ENCODE measurements around the gene TERB1.
"Not testable (repeated sequence)": the region's sequence is repeated elsewhere in the genome, so short reads cannot be mapped to it uniquely, and the experiment has no call there.

Gene TERB1

DNA sequence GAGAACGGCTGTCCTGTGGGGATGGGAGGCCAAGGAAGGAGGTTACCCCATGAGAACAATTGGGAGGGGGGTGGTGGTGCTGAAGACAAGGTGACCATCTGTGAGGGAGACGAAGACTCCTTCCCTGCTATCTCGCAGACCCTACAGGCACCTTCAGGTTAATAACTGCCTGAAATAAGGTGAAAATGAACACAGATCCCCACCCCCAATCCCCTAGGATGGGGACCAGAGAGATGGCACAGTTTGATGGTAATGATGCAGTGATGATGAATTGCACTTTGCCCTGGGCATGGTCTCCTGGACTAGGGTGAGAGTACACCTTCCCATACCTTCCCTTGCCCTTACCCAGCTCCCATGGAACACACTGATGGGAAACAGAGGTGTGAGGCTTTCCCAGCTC is 30.8 kb upstream of the TERB1 start:
- DNase-seq, result no peak
- in situ Hi-C loops (cut with HindIII; ENCODE audit: low pct_ligation_motif_present, low pct_unique_long_range_greater_than_20kb, low sequenced_read_pairs), result no loop called here

DNA sequence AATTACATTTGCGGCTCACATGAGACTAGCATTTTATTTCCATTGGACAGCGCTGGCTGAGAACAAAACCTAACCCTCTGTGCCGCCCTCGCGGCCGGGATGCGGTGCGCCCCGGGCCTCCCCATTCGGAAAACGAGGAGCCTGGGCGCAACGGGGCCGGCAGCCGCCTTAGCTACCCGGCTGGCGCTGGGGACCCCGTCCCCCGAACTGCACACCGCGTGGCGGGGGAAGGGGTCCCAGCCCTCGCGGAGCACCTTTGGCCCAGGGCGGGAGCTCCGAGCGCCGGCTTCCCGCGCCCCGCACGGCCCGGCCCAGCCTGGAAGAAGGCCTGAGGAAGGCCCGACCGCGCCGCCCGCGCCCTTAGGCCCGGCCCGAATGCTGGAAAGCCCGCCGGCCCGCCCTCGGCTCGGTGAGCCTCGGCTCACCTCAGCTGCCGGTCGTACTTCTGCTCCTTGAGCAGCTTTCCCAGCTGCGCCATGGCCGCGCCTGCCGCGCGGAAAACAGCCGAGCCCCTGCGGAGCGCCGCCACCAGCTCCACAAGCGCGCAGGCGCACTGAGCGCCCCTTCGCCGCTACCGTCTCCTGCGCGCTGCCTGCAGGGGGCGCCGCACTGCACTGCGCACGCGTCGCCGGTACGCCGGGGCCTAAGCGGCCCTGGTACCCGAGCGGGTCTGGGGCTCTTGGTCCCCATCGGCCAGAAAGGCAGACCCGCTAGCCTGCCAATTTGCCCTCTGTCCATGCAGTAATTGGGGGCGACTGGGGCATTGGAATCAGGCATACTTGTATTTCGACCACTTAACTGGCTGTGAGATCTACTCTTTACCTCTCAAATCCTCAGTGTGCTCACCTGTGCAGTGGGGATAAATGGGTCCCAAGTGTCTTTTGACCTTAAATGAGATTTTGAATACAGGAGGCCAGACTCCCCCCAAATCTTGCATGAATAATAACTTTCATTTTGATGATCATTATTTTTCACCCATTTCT is 29.3 kb upstream of the TERB1 start, which contains the start of gene NAE1:
TSS of gene NAE1 (minus strand) at position 555 of the 983 bp plus-strand sequence. CDS start at position 478, 77 bp downstream.
- DNase-seq, result peak; percentile 93
- in situ Hi-C loops (cut with HindIII; ENCODE audit: low pct_ligation_motif_present, low pct_unique_long_range_greater_than_20kb, low sequenced_read_pairs), result no loop called here

DNA sequence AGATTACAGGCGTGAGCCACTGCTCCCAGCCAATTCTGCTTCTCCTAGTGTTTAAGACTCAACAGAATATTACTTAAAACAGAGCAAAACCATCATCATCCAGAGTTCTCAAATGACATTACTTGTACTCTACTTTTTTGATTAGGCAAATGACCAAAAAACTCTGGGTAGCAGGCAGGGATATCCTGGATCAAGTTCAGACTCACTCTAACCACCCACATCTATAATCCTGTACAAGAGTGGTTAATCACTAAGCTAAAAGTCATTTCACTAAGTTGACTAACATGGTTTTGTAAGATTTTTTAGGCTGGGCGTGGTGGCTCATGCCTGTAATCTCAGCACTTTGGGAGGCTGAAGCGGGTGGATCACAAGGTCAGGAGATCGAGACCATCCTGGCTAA is 22.6 kb upstream of the TERB1 start:
- in situ Hi-C loops (cut with HindIII; ENCODE audit: low pct_ligation_motif_present, low pct_unique_long_range_greater_than_20kb, low sequenced_read_pairs), result no loop called here
- no peak for DNase-seq

DNA sequence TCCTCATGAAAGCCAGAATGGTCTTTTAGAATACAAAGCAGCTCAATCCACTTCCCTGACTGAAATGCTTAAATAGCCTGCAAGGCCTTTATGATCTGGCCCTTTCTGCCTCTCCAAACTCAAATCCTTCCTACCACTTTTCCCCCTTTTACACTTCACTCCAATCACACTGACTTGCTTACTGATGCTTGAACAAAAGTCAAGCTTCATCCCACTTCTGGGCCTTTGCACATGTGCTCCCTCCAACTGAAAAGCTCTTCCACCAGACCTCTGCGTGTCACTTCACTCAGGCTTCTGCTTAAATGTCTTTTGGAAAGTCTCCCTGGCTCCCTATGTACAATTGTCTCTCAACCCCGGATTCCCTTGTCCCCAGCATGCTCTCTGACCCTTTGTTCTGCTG is 13.3 kb upstream of the TERB1 start:
- in situ Hi-C loops (cut with HindIII; ENCODE audit: low pct_ligation_motif_present, low pct_unique_long_range_greater_than_20kb, low sequenced_read_pairs), result no loop called here
- no peak for DNase-seq

DNA sequence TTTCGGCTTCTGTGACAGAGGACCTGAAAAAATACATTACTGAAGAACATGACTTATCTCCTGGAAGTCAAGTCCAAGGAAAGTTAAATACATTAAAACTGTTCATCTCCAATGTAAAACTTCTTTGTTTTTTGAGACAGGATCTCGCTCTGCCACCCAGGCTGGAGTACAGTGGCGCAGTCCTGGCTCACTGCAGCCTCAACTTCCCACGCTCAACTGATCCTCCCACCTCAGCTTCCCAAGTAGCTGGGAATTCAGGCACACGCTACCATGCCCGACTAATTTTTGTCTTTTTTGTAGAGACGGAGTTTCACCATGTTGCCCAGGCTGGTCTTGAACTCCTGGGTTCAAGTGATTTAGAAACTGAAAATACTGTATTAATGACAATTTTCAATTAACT is 9.7 kb upstream of the TERB1 start:
- in situ Hi-C loops (cut with HindIII; ENCODE audit: low pct_ligation_motif_present, low pct_unique_long_range_greater_than_20kb, low sequenced_read_pairs), result no loop called here
- no peak for DNase-seq

DNA sequence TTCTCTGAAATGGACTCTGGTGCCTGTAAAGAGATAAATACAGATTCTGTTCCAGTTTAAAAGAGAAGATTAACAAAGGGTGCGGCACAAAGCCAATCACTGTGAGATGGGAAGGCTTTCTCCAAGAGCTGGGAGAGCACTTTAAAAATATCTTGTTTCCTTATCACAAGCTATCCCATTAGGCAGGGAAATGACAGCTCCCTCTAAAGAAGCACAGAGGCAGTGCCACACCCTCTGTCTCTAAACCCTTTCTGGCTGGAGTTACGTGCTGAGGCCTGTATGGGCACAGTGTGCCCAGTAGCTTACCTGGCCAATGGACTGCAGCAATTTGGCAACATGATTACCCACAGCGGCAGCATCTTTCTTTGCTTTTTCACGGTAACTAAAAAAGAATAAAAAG is 9.0 kb upstream of the TERB1 start:
- DNase-seq, result no peak
- in situ Hi-C loops (cut with HindIII; ENCODE audit: low pct_ligation_motif_present, low pct_unique_long_range_greater_than_20kb, low sequenced_read_pairs), result no loop called here

DNA sequence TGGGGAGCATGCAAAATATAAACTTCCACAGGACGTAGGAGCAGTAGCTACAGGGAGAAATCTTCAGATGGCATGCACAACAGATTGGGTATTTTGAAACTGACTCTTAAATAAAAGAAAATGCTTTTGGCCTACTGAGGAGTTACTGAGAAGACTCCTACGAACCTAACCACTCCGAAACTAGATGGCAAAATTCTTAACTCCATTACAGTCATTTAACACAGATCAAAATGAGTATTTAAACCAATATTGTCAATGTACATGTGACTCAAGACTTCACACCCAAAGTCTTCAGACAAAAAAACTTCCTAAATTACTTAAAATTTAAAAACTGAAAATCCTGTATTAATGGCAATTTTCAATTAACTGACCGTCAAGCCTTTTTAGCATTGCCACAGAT is 8.4 kb upstream of the TERB1 start:
- in situ Hi-C loops (cut with HindIII; ENCODE audit: low pct_ligation_motif_present, low pct_unique_long_range_greater_than_20kb, low sequenced_read_pairs), result no loop called here
- no peak for DNase-seq

DNA sequence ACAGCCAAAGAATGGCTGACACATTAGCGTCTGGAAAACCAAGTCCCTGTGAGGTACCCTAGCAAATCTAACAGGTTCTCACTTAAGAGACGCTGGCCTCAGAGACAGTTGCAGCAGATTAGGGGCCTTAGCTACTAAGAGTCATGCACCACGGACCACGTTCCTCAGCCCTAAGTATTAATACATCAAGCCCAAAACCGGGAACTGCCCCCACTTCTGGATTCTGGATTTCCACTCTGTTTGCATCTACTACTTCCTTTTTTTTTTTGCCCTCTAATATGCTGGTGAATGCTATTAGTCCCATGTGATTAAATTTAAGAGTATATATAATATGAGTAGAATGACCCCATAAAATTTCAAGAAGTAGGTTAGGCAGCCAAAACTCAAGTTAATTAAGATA is 775 bp upstream of the TERB1 start:
- no peak for DNase-seq
- in situ Hi-C loops (cut with HindIII; ENCODE audit: low pct_ligation_motif_present, low pct_unique_long_range_greater_than_20kb, low sequenced_read_pairs), result no loop called here

DNA sequence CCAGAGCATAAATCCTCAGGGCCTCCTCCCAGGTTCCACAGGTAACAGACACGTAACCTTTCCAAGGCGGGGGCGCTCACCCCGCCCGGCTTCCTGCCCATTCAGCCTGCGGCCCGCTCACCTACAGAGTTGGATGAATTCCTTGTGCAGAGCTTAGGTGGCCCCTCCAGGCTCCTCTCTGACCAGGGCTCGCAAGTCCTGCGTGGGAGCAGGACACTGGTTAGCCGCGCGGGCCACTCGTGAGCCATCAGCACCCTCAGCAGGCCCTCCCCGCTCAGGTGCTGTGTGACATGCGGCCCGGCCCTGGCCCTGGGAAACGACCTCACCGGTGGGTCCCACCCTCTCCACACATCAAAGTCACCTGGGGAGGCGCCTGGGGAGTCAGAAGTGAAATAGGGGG is 528 bp downstream of the TERB1 start:
- DNase-seq, result no peak
- in situ Hi-C loops (cut with HindIII; ENCODE audit: low pct_ligation_motif_present, low pct_unique_long_range_greater_than_20kb, low sequenced_read_pairs), result no loop called here

DNA sequence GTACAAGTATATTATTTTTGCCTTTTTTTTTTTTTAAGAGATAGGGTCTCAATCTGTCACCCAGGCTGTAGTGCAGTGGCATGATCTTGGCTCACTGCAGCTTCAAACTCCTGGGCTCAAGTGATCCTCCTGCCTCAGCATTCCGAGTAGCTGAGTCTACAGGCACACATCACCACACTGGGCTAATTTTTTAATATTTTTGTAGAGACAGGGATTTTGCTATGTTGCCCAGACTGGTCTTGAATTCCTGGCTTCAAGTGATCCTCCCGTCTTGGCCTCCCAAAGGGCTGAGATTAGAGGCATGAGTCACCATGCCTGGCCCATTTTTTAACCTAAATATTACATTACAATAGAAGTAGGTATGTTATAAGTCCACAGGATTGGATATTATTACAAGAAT is 3.2 kb downstream of the TERB1 start:
- in situ Hi-C loops (cut with HindIII; ENCODE audit: low pct_ligation_motif_present, low pct_unique_long_range_greater_than_20kb, low sequenced_read_pairs), result no loop called here
- DNase-seq, result no peak

DNA sequence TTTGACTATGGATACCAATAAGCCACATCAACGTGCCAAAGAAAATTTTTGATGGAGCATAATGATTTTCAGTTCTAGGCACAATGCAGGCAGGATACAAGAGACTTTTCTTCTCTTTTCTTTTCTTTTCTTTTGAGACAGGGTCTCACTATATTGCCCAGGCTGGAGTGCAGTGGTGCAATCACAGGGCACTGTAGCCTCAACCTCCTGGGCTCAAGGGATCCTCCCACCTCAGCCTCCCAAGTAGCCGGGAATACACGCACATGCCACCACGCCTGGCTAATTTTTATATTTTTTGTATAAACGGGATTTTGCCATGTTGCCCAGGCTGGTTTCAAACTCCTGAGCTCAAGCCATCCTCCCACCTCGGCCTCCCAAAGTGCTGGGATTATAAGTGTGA is 7.4 kb downstream of the TERB1 start:
- DNase-seq; in situ Hi-C loops (cut with HindIII; ENCODE audit: low pct_ligation_motif_present, low pct_unique_long_range_greater_than_20kb, low sequenced_read_pairs): not testable (repeated sequence)

DNA sequence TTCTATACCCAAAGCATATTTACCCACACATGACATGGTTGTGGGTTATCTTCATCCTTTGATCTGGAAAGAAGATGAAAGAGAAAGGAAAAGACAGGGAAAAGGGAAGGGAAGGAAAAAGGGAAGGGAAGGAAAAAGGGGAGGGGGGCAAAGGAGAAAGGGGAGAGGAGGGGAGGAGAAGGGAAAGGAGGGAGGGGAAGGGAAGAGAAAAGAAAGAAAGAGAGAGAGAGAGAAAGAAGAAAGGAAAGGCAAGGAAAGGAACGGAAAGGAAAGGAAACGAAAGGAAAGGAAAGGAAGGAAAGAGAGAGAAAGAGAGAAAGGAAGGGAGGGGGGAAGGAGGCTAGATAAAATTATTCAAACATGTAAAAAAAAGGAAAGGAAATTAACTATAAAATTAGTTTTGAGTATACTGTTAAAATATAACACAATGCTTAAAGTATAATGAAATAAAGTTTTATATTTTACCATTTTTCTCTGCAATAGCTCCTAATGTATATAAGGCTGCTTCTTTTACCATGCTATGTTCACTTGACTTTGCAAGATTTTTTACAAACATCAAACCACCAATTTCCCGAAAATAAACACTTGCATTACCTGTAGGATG is 11.2 kb downstream of the TERB1 start:
- in situ Hi-C loops (cut with HindIII; ENCODE audit: low pct_ligation_motif_present, low pct_unique_long_range_greater_than_20kb, low sequenced_read_pairs), result no loop called here

DNA sequence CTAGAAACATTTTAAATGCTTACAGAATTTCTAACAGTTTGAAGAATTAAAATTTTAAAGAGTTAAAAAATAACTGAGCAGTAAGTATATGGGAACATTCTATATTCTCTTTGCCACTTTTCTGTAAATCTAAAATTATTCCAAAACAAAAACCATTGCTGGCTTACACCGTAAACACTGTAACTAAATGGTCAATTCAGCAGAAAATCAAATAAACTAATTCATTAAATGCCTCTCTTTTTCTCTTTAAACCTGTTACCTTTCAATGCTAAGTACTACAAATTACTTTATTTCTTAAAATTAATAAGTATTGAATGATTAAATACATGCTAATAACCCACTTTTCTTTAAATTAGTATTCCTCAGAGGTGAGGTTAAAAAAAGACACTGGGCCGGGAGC is 14.0 kb downstream of the TERB1 start:
- in situ Hi-C loops (cut with HindIII; ENCODE audit: low pct_ligation_motif_present, low pct_unique_long_range_greater_than_20kb, low sequenced_read_pairs), result no loop called here

More for the DNA sequence above, 11.2 kb downstream of the TERB1 start:
- DNase-seq, result no peak

DNA sequence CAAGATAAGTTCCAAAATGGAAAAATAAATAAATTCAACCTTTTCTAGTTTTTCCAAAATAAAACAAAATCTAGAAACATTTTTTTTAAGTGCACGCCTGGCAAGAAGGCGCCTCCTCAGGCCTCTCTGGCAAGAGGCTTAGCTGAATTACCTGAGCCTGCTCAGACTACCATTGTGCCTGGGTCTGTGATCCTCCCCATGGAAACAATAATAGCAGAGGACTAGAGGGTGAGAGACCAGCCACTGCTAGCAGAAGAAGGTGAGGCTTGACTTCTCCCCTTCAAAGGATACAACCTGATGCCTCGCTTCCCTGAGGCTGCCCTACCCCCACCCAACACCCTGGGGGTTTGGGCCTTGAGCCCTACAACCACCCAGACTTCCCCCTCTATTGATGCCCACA is 14.8 kb downstream of the TERB1 start:
- in situ Hi-C loops (cut with HindIII; ENCODE audit: low pct_ligation_motif_present, low pct_unique_long_range_greater_than_20kb, low sequenced_read_pairs), result no loop called here
- no peak for DNase-seq

More for the DNA sequence above, 14.0 kb downstream of the TERB1 start:
- DNase-seq, result no peak

DNA sequence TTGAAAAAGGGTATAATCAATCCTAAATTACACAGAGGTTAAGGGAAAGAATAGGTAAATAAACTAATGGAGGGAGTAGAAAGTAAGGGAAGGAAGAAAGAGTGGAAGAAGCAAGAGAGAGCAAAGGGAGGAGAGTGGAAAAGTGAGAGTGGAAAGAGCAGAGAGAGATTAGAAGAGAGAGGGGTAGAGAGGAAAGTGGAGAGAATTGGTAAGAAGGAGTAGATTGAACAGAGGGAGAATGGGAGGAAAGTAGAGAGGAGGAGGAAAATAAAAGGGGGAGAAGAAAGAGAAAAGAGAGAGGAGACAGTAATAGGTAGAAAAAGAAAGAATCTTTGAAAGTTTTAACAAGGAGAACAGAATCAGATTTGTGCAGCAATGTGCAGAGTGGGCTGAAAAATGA is 24.9 kb downstream of the TERB1 start:
- DNase-seq, result no peak

DNA sequence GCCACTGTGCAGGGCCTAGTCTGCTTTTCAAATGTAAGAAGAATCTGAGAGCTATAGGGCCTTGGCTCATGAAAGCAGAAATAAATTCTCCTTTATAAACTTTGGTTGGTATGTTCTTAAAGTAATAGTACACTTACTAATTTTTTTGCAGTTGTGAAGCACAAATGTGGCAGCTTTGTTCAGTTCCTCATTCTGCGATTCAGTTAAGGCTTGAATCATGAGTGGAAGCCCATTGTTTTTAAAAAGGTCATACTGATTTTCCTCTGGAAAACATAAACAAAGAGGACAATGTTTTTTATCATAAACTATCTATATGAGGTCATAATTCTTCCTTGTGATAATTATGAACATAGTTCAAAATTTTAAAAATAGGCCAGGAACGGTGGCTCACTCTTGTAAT is 26.4 kb downstream of the TERB1 start:
- no peak for DNase-seq
- in situ Hi-C loops (cut with HindIII; ENCODE audit: low pct_ligation_motif_present, low pct_unique_long_range_greater_than_20kb, low sequenced_read_pairs), result no loop called here

More for the DNA sequence above, 24.9 kb downstream of the TERB1 start:
- in situ Hi-C loops (cut with HindIII; ENCODE audit: low pct_ligation_motif_present, low pct_unique_long_range_greater_than_20kb, low sequenced_read_pairs), result no loop called here

DNA sequence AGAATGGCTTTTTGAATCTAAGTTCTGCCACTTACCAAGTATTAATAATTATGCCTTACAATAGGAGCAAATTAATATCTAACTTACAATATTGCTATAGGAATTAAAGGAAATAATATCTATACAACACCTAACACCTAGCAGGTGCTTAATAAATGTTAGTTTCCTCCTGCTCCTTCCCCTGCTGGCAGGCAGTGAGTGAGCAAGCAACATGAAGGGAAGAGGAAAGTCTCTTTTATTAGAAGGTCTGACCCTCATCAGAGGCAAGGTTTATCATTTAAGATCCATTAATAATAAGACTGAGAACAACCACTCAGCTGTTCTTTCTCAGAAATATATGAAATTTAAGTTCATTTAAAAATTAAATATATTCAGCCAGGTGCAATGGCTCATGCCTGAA is 43.3 kb downstream of the TERB1 start:
- DNase-seq, result no peak
- in situ Hi-C loops (cut with HindIII; ENCODE audit: low pct_ligation_motif_present, low pct_unique_long_range_greater_than_20kb, low sequenced_read_pairs), result no loop called here

DNA sequence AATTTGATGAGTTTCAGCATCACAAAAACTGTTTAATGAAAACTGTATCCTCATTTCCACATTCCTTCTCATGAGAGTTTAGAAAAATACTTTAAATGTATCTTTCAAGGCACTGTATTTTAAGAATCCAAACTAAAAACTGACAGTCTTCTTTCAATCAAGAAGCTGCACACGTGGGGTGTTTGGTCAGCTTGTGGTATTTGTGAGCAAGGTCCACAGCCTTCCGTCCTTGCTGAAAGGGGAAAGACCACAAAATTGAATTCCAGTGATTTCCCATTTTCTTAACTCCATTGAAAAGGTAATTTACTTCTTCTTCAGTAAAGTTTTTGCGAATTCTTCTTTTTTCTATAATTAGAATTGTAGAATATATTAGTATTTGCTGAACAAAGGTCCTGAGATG is 46.6 kb downstream of the TERB1 start:
- in situ Hi-C loops (cut with HindIII; ENCODE audit: low pct_ligation_motif_present, low pct_unique_long_range_greater_than_20kb, low sequenced_read_pairs), result no loop called here
- DNase-seq, result no peak

DNA sequence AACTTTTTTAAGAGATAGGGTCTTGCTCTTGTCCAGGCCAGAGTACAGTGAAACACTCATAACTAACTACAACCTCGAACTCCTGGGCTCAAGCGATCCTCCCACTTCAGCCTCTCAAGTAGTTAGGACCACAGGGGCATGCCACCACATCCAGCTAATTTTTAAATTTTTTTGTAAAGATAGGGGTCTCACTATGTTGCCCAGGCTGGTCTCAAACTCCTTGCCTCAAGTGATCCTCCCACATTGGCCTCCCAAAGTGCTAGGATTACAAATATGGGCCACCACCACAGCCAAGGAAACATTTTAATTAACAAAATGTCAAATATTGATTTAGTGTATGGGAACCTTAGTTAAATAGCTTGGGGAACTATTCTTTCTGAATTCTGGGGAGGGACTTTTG is 47.2 kb downstream of the TERB1 start:
- in situ Hi-C loops (cut with HindIII; ENCODE audit: low pct_ligation_motif_present, low pct_unique_long_range_greater_than_20kb, low sequenced_read_pairs), result no loop called here
- DNase-seq, result no peak

DNA sequence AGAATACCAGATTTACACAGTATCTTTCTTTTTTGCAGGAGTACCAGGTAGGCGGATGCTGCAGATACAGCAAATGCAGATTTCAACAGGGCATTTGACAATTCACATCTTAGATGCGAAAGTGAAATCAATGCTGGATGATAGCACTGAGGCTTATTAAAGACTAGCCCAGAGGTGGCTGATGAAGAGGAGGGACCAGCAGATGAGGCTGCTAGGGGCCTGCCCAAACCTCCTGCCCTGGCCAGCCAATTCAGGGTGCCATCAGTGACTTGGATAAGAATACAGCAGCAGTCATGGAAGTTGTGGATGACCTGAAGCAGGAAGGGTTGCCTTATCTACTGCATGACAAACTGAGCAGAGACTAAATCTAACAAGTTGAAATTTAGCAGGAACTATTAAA is 48.4 kb downstream of the TERB1 start:
- in situ Hi-C loops (cut with HindIII; ENCODE audit: low pct_ligation_motif_present, low pct_unique_long_range_greater_than_20kb, low sequenced_read_pairs), result no loop called here
- DNase-seq, result no peak
